HG03565 (cell line): ENCODE results near the gene EYA2.
"Not testable (repeated sequence)": the region's sequence is repeated elsewhere in the genome, so short reads cannot be mapped to it uniquely, and the experiment has no call there.

Experiments used
- ATAC-seq: cut with Tn5 transposase; IDR thresholded peaks from one replicate; pipeline ENCODE4 v1.9.1; 2021; ENCODE audit warnings: mild to moderate bottlenecking, moderate library complexity; ENCODE audit not compliant: unreplicated experiment

The EYA2 gene

DNA sequence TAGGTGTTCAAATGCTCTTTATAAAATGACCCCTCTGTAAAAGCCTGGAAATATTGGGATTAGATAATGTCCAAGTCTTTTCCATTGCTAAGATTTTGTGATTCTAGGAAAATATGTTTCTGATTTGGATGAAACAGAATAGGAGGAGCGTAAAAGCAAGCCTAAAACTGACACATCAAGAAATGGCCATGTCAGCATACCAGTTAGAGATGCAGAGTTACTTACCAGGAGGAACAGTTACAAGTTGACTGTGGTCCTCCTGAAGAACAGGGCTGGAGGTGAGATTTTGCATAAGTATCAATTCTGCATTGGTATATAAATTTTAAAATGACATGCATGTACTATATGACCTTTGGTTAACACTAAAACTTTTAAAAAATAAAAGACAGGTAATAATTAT lies 35.3 kb downstream of the EYA2 start:
- ATAC-seq: no peak

DNA sequence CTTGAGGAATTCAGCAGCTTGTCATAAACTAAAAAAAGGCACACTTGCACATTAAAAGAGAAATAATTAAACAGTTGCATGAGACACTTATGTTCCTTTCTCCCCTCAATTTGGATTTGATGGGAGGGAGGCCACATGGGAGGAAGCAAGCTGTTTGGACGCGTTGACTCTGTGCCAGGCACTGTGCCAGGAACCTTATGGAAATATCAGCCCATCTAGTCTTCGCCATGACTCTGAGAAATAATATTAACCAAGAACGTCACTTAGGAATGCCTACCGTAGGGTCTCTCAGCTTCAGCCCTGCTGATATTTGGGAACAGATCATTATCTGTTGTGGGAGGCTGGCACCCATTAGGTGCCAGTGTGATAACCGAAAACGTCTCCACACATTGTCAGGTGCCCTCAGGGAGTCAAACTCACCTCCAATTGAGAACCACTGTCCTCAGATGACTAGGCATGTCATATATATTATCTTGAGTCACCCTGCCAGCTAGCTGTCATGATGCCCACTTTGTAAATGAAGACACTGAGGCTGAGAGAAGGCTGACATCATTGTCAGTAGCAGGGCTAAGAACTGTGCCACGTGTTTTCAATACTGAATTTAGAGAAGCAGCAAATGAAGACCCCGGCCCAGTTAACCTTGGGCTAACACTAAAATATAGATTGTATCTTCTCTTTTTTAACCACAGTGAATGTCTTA lies 36.1 kb downstream of the EYA2 start:
- ATAC-seq: no peak

DNA sequence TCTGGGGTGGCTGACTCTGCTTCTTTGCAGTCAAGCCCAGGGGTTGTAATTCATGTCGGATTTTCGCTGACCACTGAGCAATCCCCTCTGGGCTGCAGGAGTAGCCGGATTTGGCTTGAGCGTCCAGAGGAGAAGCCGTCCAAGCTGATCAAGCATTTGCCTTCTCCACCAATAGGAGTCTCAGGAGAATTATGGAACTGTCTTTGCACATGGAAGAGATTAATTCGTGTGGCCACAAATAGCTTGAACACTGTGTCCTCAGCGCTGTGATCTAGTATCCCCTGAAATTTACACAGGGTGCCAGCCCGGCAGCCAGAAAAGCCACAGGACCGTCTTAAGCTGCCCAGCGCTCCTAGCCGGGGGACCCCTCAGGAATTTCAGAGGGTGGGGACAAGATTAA lies 37.1 kb downstream of the EYA2 start:
- no peak for ATAC-seq

DNA sequence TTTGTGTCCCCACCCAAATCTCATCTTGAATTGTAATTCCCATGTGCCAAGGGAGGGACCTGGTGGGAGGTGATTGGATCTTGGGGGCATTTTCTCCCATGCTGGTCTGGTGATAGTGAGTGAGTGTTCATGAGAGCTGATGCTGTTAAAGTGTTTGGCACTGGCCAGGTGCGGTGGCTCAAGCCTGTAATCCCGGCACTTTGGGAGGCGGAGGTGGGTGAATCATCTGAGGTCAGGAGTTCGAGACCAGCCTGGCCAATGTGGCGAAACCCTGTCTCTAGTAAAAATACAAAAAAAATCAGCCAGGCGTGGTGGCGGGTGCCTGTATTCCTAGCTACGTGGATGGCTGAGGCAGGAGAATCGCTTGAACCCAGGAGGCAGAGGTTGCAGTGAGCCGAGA lies 37.8 kb downstream of the EYA2 start:
- ATAC-seq: not testable (repeated sequence)

DNA sequence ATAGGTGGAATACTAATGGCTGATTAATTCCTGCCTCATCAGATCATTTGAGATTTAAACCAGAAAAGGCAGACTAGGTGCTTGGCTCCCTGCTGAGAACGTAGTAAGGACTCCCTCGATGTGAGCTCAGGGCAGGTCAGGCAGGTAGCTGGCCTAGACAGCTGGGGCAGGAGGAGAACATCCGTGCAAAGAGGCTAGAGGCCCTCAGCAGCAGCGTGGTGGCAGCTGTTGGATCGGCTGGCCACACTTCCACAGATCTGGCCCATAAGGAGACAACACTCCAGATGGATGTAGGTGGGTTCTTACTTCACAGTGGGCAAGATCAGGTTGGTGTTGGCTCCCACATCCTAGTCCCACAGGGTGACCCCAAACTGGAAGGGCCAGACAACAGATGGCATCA lies 38.5 kb downstream of the EYA2 start:
- ATAC-seq: no peak

DNA sequence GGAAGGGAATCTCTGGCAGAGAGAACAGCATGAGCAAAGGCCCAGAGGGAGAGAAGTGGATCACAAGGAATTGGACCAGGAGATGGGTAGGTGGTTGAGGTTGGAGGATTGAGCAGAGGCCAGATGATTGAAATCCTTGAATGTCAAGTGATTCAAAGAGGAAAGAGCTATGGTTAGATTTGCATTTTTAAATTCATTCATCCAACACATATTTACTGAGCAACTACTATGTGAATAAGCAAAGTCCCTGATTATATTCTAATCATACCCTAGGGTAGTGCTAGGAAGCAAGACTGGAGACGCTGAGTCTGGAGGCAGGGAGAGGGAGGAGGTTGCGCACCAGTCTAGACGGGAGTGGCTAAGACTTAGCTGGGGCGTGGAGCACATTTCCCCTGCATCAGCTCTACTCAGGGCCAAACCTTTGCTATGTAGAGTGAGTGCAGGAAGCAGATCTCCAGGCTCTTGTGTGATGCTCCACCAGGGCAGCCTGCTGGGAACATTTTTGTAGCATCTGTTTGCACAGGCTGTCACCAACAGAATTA lies 40.2 kb downstream of the EYA2 start:
- ATAC-seq: no peak

DNA sequence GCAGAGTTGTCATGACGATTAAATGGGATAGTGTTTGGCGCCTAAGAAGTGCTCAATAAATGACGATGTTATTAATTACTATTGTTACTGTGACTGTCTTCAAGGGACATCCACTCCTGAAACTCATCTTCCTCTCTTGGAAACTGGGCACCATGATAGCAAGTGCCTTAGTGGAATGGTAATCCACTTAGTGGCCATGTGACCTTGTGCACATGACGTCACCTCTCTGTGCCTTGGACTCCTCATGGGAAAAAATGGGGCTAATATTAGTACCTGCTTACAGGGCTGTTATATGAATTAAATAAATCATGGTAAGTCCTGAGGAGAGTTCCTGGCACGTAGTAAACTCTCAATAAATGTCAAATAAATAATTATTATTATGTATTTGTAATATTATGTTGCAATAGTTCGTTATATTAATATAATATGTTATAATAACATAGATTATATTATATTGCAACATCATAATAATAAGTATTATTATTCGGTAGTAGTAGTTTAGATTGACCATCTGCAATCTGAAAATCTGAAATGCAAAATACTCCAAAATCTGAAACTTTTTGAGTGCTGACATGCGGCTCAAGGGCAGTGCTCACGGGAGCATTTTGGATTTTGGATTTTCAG lies 40.9 kb downstream of the EYA2 start:
- ATAC-seq: no peak

DNA sequence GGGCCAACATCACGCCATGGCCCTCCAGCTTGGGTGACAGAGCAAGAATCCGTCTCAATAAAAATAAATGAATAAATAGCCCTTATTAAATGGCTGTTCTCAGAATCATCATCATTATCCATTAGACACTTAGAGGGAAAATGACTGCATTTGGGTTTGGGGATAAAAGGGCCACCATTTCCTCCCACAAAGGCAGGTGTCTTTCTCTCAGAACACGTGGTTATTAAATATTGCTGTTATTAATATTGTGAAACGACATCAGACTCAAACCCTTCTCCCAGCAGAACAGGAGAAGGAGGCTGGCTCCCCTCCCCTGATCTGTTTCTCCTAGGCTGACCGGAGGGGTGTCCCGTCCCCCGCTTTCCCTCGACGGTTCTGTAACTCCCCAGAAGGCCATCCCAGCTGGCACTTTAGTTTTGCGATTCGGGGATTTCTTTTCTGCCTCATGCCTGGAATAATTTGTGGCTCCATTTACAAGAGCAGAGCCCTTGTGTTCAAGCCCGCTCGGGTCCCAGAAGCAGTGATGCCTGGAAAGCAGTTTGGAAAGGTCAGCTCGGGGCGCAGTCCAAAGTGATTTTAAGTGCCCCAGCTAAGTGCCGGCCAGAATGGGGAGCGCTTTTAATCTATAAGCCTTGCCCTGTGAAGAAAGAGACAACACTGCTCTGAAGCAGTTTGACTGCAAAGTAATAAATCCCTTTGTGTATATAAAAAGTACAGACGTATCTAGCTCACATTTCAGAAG lies 41.9 kb downstream of the EYA2 start:
- no peak for ATAC-seq

DNA sequence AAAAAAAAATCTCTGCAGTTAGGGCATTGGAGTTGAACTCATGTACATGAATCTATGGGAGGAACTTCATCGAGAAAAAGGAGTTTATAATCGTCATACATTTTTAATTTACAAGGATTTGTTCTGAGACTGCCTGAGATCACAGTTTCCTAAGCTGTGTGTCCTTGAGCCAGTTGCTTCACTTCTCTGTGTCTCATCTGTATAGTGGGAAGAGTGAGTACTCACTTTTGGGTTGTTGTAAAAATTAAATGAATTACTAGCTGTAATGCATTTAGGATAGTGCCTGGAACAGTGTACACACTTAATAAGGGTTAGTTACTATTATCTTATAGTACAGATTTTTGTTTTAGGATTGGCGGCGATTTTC lies 42.5 kb downstream of the EYA2 start:
- ATAC-seq: no peak

DNA sequence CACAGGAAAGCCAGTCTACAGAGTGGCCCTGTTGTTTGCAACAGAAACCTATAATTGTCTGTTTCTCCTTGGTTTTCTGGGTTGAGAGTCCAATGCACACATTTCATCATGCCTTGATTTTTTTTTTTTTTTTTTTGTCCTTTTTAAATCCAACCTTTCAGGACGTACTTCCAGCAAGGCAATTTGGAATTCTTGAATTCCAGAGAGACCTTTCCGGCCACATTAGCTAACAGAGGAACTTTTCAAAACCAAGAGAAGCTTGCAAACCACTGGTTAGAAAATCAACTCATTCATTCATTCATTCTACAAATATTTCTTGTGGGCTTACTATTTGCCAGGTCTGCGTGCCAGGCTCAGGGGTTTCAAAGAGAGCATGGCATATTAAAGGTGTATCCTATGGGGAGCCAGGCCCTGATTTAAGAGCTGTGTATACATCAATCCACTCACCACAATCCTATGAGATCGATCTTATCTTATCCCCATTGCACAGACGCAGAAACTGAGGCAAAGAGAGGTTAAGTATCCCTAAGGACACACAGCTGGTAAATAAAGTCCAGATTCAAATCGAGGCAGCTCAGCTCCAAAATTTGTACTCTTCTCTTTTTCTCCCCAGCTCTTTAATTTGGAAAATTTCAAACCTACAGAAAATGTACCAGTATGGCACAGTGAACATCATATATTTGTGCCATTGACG lies 43.0 kb downstream of the EYA2 start:
- ATAC-seq: no peak

DNA sequence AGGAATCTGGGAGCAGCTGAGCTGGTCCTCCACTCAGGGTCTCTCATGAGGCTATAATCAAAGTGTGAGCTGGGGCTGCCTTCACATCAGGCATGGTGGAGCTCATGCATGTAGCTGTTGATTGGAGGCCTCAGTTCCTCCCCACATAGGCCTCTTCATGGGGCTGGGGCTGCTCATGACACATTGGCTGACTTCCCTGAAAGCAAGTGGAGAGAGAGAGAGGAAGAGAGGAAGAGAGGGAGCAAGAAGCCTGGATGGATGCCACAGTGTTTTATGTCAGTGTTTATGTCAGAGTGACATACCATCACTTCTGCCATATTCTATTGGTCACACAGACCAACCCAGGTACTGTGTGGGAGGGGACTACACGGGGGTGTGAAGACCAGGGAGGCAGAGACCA lies 43.8 kb downstream of the EYA2 start:
- ATAC-seq: no peak

DNA sequence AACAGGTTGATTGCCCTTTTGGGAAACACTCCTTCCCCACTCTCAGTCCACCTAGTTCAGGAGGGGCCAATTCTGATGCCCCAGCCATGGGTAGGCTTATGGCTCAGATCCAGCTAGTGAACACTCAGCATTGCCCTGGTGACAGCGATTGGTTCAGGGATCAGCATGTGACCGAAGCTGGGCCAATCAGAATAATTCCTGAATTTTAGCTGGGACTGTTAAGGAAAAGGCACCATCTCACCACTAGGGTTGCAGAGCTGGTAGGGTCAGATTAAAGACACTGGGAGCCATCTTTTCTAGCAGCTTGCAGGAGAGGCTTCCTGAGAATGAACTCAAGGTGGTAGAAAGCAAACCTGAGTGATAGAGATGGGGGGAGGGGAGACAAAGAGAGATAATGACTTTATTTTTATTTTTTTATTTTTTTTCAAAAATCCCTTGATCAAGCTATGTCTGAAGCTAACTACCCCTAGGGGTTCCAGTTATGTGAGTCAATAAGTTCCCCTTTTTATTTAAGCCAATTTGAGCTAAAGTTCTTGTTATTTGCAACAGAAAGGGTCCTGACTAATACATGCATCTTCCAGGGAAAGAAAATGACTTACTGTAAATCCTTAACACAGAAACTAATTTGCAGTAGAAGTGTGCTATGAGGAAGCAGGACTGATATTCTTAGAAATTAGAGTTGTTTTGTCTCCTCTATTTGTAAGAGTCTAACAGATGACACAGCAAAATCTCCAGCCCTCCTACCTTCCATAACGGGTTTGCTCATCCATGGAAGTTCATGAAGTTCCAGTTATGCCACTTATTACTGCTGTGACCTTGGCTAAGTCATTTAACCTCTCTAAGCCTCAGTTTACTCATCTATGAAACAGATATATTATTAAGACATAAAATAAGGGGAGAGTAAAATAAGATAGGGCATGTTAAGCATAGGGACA lies 44.7 kb downstream of the EYA2 start:
- ATAC-seq: no peak

DNA sequence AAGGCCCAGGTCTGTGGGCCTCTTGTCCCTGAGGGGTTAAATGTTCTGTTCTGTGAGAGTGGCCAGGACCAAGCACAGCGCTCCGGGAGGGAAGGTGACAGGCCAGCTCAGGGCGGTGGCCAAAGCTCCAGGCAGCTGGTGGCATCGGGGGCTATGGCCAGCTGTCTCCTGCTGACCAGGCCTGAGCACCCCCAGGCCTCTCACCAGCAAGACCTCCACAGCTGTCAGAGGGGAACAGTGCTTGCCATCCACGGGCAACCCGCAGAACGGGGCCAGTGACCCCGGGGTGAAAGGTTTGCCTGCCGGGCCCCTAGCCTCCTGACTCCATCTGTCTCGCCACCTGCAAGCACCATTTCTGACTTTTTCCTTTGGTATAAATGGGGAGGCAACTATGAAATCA lies 46.0 kb downstream of the EYA2 start:
- no peak for ATAC-seq

DNA sequence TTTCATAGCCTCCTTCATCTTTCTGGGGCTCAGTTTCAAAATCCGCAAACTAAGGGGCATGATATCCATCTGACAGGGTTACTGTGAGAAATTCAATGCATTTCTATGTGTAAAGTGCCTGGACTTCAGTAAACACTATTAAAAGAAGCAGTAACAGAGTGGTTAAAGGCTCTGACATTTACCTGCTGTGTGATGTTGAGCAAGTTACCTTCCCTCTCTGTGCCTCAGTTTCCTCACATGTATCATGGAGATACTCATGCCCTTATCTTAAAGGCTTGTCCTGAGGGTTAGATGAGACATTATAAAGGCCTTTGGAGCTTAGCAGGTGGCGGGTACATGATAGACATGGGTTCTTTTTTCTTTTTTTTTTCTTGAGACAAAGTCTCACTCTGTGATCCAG lies 46.8 kb downstream of the EYA2 start:
- ATAC-seq: no peak

DNA sequence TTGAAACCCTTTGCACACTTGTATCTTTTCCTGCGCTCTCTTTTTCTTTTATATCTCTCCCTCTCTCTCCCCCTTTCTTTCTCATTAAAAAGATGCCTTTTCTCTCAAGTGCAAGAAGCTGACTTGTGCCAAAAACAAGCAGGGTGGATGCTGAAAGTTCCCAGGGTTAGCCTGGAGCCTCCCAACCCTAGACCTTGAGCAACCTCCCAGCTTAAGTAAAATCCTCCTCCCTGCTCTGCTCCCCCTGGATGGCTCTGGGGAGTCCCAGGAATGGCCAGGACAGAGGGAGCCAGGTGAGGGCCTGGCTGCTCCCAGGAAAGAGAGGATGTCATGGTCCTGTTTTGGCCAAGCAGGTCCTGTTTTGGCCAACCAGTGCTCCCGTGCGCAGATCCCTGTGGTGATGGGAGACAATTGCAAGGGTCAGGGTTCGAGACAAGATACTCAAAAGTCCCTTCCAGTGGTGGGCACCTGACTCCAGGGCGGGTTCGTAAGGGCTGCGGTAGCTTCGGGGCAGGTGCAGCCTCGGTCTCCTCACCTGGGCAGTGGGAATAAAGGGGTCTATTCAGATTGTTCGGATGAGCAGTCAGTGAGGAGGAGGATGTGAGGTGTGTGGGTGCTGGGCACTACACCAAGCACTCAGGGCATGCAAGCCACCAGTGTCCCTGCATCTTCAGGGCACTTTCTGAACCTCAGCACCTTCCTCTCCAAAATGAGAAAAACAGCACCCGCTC lies 49.4 kb downstream of the EYA2 start:
- no peak for ATAC-seq

DNA sequence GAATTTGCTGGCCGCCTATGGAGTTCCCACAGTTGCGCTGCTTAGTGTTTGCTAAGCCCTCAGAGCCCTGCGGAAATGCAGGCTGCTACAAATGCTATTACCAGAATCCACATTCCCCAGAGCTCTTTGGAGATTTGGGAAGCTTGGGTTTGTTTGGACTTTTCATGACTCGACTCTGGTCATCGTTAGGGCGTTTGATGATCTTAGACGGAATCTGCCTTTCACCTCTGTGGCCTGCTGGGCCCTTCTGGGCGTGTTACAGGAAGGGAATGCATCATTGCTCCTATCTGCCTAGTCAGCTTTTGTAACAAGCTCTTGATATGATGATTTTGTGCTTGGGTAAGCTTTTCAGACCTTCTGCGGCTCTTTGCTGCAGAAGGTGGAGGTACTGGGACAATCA lies 50.8 kb downstream of the EYA2 start:
- ATAC-seq: no peak

DNA sequence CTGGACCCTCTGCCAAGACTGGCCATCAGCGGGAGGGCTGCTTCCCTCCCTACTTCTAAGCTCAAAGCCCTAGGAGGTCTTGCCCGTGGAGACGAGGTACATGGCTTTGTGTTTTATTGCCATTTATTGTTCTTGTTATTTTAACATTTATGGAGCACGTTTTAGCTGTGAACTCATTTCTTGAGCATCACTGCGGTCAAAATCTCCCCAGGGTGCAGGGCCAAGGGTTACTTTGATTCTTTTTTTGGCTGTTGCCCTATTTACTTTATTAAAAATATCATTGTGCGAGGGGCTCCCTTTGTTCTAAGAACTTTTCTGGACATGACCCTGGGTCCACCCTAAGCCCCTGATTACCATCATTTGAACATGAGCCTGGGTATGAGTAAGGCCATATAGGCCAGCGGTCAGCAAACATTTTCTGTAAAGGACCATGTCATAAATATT lies 51.6 kb downstream of the EYA2 start:
- no peak for ATAC-seq

DNA sequence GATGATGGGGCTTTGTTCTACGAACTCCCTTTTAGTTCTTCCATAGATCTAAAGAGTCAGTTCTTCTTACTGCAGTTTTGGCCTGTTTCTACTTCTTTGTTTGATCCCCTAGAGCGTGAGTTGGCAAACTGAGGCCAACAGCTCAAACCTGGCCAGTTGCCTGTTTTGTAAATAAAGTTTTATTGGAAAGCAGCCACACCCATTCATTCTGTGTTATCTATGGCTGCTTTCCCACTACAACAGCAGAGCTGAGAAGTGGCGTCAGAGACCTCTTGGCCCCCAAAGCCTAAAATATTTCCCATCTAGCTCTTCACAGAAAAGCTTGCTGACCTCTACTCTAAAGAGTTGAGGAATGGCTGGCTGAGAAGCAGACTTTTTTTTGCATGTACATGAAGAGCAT lies 52.2 kb downstream of the EYA2 start:
- ATAC-seq: no peak

DNA sequence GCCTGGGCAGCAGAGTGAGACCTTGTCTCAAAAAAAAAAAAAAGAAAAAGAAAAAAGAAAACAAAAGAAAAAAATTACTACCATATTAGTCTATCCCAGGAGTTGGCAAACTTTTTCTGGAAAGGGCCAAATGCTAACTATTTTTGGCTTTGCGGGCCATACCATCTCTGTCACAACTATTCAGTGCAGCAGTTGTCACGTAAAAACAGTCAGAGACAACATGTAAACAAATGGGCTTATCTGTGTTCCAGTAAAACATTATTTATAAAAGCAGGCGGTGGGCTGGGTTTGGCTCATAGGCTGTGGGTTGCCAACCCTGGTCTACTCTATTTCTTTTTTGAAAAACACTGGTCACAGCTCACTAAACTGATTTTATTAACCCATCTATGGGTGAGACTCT lies 53.4 kb downstream of the EYA2 start:
- no peak for ATAC-seq

DNA sequence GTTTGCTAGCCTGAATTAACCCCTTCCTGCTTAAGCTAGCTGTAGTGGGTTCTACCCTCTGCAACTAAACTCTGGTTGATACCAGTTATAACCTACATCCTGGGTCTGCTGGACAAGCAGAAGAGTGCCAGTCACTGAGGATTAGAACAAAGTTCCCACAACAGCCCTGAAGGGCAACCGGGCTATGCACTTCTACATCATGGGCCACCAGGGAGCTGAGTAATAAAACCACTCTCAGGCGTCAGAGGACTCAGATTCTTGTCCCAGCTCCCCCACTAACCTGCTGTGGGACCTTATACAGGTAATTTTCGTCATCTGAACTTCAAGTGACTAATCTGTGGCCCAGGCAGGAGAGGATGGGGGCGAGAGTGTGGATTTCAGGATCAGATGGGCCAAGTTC lies 56.8 kb downstream of the EYA2 start:
- ATAC-seq: no peak
